Stimulated activated memory B cell treated with anti-CD40 and anti-IgM and Interleukin-4, amounts not matched to agents 10 μg/mL and 1 μg/mL and 100 μg/mL, for 72 hours (primary cell): ENCODE results near the gene RSPO3.
"Not testable (repeated sequence)": the region's sequence is repeated elsewhere in the genome, so short reads cannot be mapped to it uniquely, and the experiment has no call there.

Experiments
- ATAC-seq: fragments of 150-1000 bp; cut with Tn5 transposase; 2 replicates; pipeline ENCODE4 v1.10.0; 2021
- H3K27ac Mint-ChIP-seq: one replicate; pipeline ENCODE4 v1.8.0; 2022; ENCODE audit warnings: mild to moderate bottlenecking, mixed read lengths
- H3K27me3 Mint-ChIP-seq: one replicate; pipeline ENCODE4 v1.8.0; 2022; ENCODE audit warnings: mixed read lengths
- H3K36me3 Mint-ChIP-seq: one replicate; pipeline ENCODE4 v1.8.0; 2022; ENCODE audit warnings: mixed read lengths
- H3K4me1 Mint-ChIP-seq: one replicate; pipeline ENCODE4 v1.8.0; 2022; ENCODE audit warnings: mixed read lengths
- H3K4me3 Mint-ChIP-seq: one replicate; pipeline ENCODE4 v1.8.0; 2022; ENCODE audit warnings: mild to moderate bottlenecking, moderate library complexity, mixed read lengths
- H3K9me3 Mint-ChIP-seq: one replicate; pipeline ENCODE4 v1.8.0; 2022; ENCODE audit warnings: mixed read lengths

The RSPO3 gene

DNA sequence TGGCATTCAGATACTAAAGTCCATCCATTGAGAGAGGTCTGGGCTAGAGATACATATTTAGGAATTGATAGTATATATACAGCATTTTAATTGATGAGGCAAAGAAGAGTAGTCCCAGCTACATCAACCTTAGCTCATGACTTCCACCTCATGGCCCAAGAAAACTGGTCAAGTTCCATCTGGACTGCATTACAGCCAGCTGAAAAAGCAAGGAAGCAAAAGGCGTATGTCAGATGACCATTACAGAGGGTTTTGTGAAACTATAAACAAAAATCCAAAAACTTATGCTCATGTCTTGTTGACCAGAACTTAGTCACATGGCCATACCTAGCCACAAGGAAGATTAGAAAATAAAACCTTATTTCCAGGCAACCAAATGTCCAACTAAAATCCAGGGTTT is 101.4 kb downstream of the RSPO3 start:
- no peak overlapping the region for H3K27ac Mint-ChIP-seq
- H3K27me3 Mint-ChIP-seq: peaks cover 24% of the 10 kb centered on the region
- H3K9me3 Mint-ChIP-seq: no peaks in the 10 kb centered on the region
- H3K36me3 Mint-ChIP-seq: no peaks in the 10 kb centered on the region
- ATAC-seq: no peak
- no peak overlapping the region for H3K4me3 Mint-ChIP-seq
- H3K4me1 Mint-ChIP-seq: no peaks in the 10 kb centered on the region

GRCh38 chr6:127221201-127221600 is 102.7 kb downstream of the RSPO3 start:
- H3K27ac Mint-ChIP-seq: no peak overlapping the region
- ATAC-seq: no peak
- H3K9me3 Mint-ChIP-seq: no peaks in the 10 kb centered on the region
- no peaks in the 10 kb centered on the region for H3K36me3 Mint-ChIP-seq
- H3K4me1 Mint-ChIP-seq: no peaks in the 10 kb centered on the region
- peaks cover 24% of the 10 kb centered on the region for H3K27me3 Mint-ChIP-seq
- no peak overlapping the region for H3K4me3 Mint-ChIP-seq

DNA sequence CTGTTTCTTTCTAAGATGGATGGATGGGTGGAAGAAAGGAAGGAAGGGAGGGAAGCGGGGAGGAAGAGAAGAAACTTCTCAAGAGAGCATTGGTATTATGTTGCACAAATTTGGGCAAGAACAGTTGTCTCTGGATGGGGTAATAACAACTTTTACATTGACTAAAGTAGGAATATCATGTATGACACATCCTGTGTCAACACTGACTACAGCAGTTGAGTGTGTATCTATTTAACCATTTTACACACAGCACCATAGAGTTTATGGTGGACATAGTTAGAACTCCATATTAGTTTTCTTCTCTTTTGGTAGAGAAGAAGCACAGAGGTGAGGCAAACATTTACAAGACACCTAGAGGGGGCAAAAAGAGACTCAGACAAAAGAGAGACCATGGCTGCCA is 103.9 kb downstream of the RSPO3 start:
- Mint-ChIP-seq H3K36me3 (no peaks in the 10 kb centered on the region), H3K27me3 (peaks cover 27% of the 10 kb centered on the region), H3K27ac (no peak overlapping the region), H3K4me1 (no peaks in the 10 kb centered on the region), H3K9me3 (no peaks in the 10 kb centered on the region), H3K4me3 (no peak overlapping the region)
- no peak for ATAC-seq

DNA sequence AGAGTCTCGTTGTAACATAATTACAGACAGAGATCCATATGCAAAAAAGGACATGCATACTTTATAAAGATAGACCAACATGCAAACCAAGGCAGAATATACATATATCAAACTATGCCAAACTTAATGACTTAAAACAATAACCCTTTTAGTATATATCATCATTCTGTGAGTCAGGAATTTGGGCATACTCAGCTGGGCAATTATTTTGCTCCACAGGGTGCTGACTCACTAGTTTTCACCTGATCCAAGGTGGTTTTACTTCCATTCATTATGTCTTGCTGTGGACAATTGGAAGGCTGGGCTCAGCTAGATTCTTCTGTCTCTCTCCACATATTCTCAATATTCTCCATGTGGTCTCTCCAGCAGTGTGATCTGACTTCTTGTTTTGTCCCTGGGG is 107.0 kb downstream of the RSPO3 start:
- no peak overlapping the region for H3K4me3 Mint-ChIP-seq
- ATAC-seq: no peak
- no peaks in the 10 kb centered on the region for H3K4me1 Mint-ChIP-seq
- no peak overlapping the region for H3K27ac Mint-ChIP-seq
- H3K27me3 Mint-ChIP-seq: peaks cover 30% of the 10 kb centered on the region
- no peaks in the 10 kb centered on the region for H3K36me3 Mint-ChIP-seq
- H3K9me3 Mint-ChIP-seq: peaks cover 2% of the 10 kb centered on the region

GRCh38 chr6:127233819-127234218 is 115.3 kb downstream of the RSPO3 start:
- ATAC-seq, H3K4me1 Mint-ChIP-seq, H3K4me3 Mint-ChIP-seq, H3K36me3 Mint-ChIP-seq, H3K27ac Mint-ChIP-seq: not testable (repeated sequence)
- Mint-ChIP-seq H3K9me3 (peaks cover 13% of the 10 kb centered on the region), H3K27me3 (peaks cover 18% of the 10 kb centered on the region)

DNA sequence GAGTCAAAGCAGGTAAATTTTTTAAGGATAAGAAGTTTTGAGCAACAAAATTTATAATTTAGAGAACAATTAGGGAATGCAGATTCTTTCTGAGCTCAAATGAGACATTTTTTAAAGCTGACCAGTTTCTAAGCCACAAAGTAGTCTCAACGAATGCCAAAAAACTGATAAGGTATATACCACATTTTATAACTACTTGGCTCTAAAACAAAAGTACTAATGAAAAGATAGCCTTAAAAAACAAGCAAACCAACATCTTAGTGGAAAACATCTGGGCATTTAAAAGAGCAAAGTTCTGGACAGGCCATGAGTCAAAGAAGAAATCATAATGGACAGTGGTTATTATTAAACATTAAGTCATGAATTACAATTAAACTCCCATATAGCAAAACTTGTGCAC is 125.0 kb downstream of the RSPO3 start:
- Mint-ChIP-seq H3K4me1 (no peaks in the 10 kb centered on the region), H3K27ac (no peak overlapping the region), H3K27me3 (peaks cover 9% of the 10 kb centered on the region), H3K4me3 (no peak overlapping the region), H3K9me3 (no peaks in the 10 kb centered on the region), H3K36me3 (no peaks in the 10 kb centered on the region)
- ATAC-seq: no peak
